Liver (tissue), 9 donors: ENCODE data around the gene EML4. TPM values are rescaled to one million over a fixed set of nuclear protein-coding genes. Genes with fewer than 3 reads are reported as not detected.

Source experiments
- DNase-seq: peaks from one replicate; pipeline ENCODE4 v3.0.0-alpha.2; 2017; ENCODE audit warnings: low spot score
- H3K27ac ChIP-seq, 2 donors: one replicate each; pipeline ENCODE4 v1.7.0; 2013; ENCODE audit warnings: inconsistent platforms in 2 of 2, low read length in 2 of 2, control low read depth in 1 of 2, low read depth in 1 of 2, mild to moderate bottlenecking in 1 of 2
- H3K27me3 ChIP-seq, 4 donors: one replicate each; pipeline versions ENCODE4 v1.6.1 to v1.7.0; 2013; ENCODE audit warnings: low read length in 3 of 4, inconsistent platforms in 1 of 4, mild to moderate bottlenecking in 1 of 4, moderate library complexity in 1 of 4; ENCODE audit not compliant: control insufficient read depth in 4 of 4, insufficient read depth in 4 of 4
- H3K36me3 ChIP-seq, 4 donors: one replicate each; pipeline versions ENCODE4 v1.6.1 to v1.7.0; 2013; ENCODE audit warnings: low read length in 3 of 4, mild to moderate bottlenecking in 3 of 4, low read depth in 1 of 4, moderate library complexity in 1 of 4; ENCODE audit not compliant: control insufficient read depth in 4 of 4, insufficient read depth in 3 of 4
- H3K4me1 ChIP-seq, 4 donors: one replicate each; pipeline versions ENCODE4 v1.6.1 to v1.7.0; 2013; ENCODE audit warnings: low read length in 3 of 4, mild to moderate bottlenecking in 3 of 4, moderate library complexity in 1 of 4; ENCODE audit not compliant: control insufficient read depth in 4 of 4, insufficient read depth in 4 of 4
- H3K4me3 ChIP-seq, 3 donors: one replicate each; pipeline versions ENCODE4 v1.6.1 to v1.7.0; 2013; ENCODE audit warnings: low read length in 3 of 3, control low read depth in 1 of 3, low read depth in 1 of 3, mild to moderate bottlenecking in 1 of 3
- H3K9ac ChIP-seq, 2 donors: one replicate each; pipeline ENCODE4 v1.7.0; 2013; ENCODE audit warnings: low read length in 2 of 2, mild to moderate bottlenecking in 2 of 2, moderate library complexity in 2 of 2, control low read depth in 1 of 2, low read depth in 1 of 2
- H3K9me3 ChIP-seq, 4 donors: one replicate each; pipeline versions ENCODE4 v1.6.1 to v1.7.0; 2013; ENCODE audit warnings: low read length in 3 of 4; ENCODE audit not compliant: control insufficient read depth in 4 of 4
- CTCF ChIP-seq: fragments of 150-350 bp; IDR thresholded peaks from 2 replicates; pipeline ENCODE4 v1.5.1; 2017; ENCODE audit warnings: improper control_type of control experiment, low read depth, low read length; ENCODE audit not compliant: missing input control
- EGR1 ChIP-seq, 2 donors: IDR thresholded peaks; 2 replicates each; pipeline ENCODE4 v1.6.1; 2016 to 2018; ENCODE audit warnings: antibody characterized with exemption in 2 of 2, low read depth in 2 of 2
- FOXA1 ChIP-seq: IDR thresholded peaks from 2 replicates; pipeline ENCODE4 v1.6.1; 2016; ENCODE audit warnings: antibody characterized with exemption
- FOXA2 ChIP-seq: IDR thresholded peaks from 2 replicates; pipeline ENCODE4 v1.6.1; 2016; ENCODE audit warnings: antibody characterized with exemption
- GABPA ChIP-seq, 2 donors: IDR thresholded peaks in 1 of 2; conservative IDR thresholded peaks in 1 of 2; 2 replicates each; pipeline ENCODE4 v1.6.1; 2016; ENCODE audit warnings: antibody characterized with exemption in 2 of 2, mild to moderate bottlenecking in 1 of 2, moderate library complexity in 1 of 2
- HNF4A ChIP-seq, 2 donors: conservative IDR thresholded peaks; 2 replicates each; pipeline ENCODE4 v1.6.1; 2016; ENCODE audit warnings: antibody characterized with exemption in 2 of 2, mild to moderate bottlenecking in 2 of 2
- HNF4G ChIP-seq: IDR thresholded peaks from 2 replicates; pipeline ENCODE4 v1.6.1; 2016; ENCODE audit warnings: antibody characterized with exemption
- JUND ChIP-seq, 2 donors: IDR thresholded peaks; 2 replicates each; pipeline ENCODE4 v1.6.1; 2016; ENCODE audit warnings: antibody characterized with exemption in 2 of 2
- NR2F2 ChIP-seq: IDR thresholded peaks from 2 replicates; pipeline ENCODE4 v1.6.1; 2016; ENCODE audit warnings: antibody characterized with exemption
- RAD21 ChIP-seq, 2 donors: IDR thresholded peaks; 2 replicates each; pipeline ENCODE4 v1.6.1; 2016; ENCODE audit warnings: antibody characterized with exemption in 2 of 2, mild to moderate bottlenecking in 2 of 2
- REST ChIP-seq: IDR thresholded peaks from 2 replicates; pipeline ENCODE4 v1.6.1; 2016; ENCODE audit warnings: antibody characterized with exemption, mild to moderate bottlenecking
- RXRA ChIP-seq, 2 donors: IDR thresholded peaks; 2 replicates each; pipeline ENCODE4 v1.6.1; 2017 to 2018; ENCODE audit warnings: antibody characterized with exemption in 2 of 2, mild to moderate bottlenecking in 1 of 2
- SP1 ChIP-seq: IDR thresholded peaks from 2 replicates; pipeline ENCODE4 v1.6.1; 2018; ENCODE audit warnings: antibody characterized with exemption, mild to moderate bottlenecking
- TAF1 ChIP-seq: conservative IDR thresholded peaks from 2 replicates; pipeline ENCODE4 v1.6.1; 2016; ENCODE audit warnings: antibody characterized with exemption, mild to moderate bottlenecking
- YY1 ChIP-seq: IDR thresholded peaks from 2 replicates; pipeline ENCODE4 v1.6.1; 2016; ENCODE audit warnings: antibody characterized with exemption, mild to moderate bottlenecking
- ZBTB33 ChIP-seq: IDR thresholded peaks from 2 replicates; pipeline ENCODE4 v1.6.1; 2016; ENCODE audit warnings: antibody characterized with exemption
- WGBS: extraction: QIAGEN DNeasy Blood & Tissue Kit; methylation state at CpG from one replicate; pipeline ENCODE4 v1.1.7; 2013; 5-methylcytosine and 5-hydroxymethylcytosine counted together
- polyA plus RNA-seq, 2 donors: library from polyadenylated mRNA; stranded (reverse) in 1 of 2; unstranded in 1 of 2; fragments of 200-250 nt in 1 of 2; fragments of >200 nt in 1 of 2; fragmentation: Nextera tagmentation in 1 of 2; extraction: Ambion mirVana in 1 of 2; gene quantifications; one replicate each; pipeline versions ENCODE4 v1.2.1 to v1.2.3, GENCODE V29; 2013 to 2015
- total RNA-seq, 2 donors: library from RNA; depleted of rRNA; stranded (reverse); fragments of >200 nt; gene quantifications; one replicate each; pipeline ENCODE4 v1.2.3, GENCODE V29; 2014
- TF ChIP-seq, protein P1 (sequence below): IDR thresholded peaks from 2 replicates; pipeline ENCODE4 v1.6.1; 2016; ENCODE audit warnings: antibody characterized with exemption
- TF ChIP-seq, protein P2 (sequence below): IDR thresholded peaks from 2 replicates; pipeline ENCODE4 v1.6.1; 2016; ENCODE audit warnings: antibody characterized with exemption
- donor health status: healthy.
- donor health status: healthy.
- donor health status: healthy.
- donor health status: healthy.
- donor health status: healthy.

Gene EML4
- total and polyA plus RNA-seq, 4 donors: 12.8 to 49.6 (median 34.8) TPM

DNA sequence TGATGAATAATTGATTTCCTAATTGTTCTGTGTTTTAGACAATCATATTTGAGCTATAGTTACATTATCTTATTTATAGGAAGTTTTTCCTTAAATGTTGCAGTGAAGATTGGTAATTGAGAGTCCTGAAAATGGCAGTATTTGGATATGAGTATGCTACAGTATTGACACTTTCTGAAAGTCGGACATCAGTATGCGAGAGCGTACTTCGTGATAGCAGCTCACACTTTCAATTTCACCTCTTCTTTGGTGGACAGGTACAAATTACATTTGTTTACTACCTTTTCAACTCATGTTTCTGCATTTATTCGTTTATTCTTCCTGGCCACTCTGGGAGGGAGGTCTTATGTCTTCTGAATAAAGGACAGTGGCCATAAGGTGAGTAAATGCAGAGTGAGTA is 38.7 kb downstream of the EML4 start:
- Histone ChIP-seq H3K36me3 (no peaks in the 10 kb centered on the region), H3K27ac (peak overlapping the region in 1 of 2 donors; percentile 55), H3K4me1 (peaks cover 0 to 5% (median 3%) of the 10 kb centered on the region in 4 donors), H3K9me3 (no peaks in the 10 kb centered on the region), H3K27me3 (no peaks in the 10 kb centered on the region), H3K4me3 (no peak overlapping the region), H3K9ac (no peak overlapping the region)
- TF ChIP-seq REST: no peak
- no peak for TF ChIP-seq FOXA1
- no peak for TF ChIP-seq NR2F2
- TF ChIP-seq RAD21 (IDR thresholded peaks at IDR 0.05): no peak
- no peak for DNase-seq
- 84% methylated on average over 5 of the region's 5 CpGs for WGBS

DNA sequence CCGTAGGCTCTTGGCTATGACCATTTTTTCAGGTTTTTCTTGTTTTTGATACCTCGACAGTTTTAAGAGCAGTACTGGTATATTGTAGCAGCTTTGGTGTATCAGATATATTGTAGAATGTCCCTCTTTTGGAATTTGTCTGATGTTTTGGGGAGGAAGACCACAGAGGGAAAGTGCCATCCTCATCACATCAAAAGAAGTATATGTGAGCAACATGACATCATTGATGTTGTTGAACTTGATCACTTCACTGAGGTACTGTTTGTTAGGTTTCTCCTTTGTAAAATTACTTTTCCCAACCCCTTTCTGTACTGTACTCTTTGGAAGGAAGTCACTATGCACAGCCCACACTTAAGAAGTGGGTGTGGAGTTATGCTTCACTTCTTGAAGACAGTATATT is 41.0 kb downstream of the EML4 start:
- whole genome bisulfite sequencing: 98% methylated on average over 2 of the region's 2 CpGs
- H3K9ac ChIP-seq: no peak overlapping the region
- H3K36me3 ChIP-seq: no peaks in the 10 kb centered on the region
- H3K4me1 ChIP-seq: peaks cover 0 to 5% (median 2%) of the 10 kb centered on the region in 4 donors
- TF ChIP-seq FOXA1: no peak
- no peak for TF ChIP-seq HNF4G
- no peak for TF ChIP-seq REST
- no peak for TF ChIP-seq EGR1 (IDR thresholded peaks at IDR 0.05; ENCODE audit: low read depth in 2 of 2)
- TF ChIP-seq, protein P1, sequence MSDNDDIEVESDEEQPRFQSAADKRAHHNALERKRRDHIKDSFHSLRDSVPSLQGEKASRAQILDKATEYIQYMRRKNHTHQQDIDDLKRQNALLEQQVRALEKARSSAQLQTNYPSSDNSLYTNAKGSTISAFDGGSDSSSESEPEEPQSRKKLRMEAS: no peak
- TF ChIP-seq NR2F2: no peak
- no peak for TF ChIP-seq FOXA2
- TF ChIP-seq TAF1: no peak
- TF ChIP-seq ZBTB33: no peak
- no peak for TF ChIP-seq RAD21 (IDR thresholded peaks at IDR 0.05)
- TF ChIP-seq RXRA (IDR thresholded peaks at IDR 0.05): no peak
- TF ChIP-seq GABPA (IDR thresholded peaks at IDR 0.05 in 1 of 2, conservative IDR thresholded peaks at IDR 0.05 in 1 of 2): no peak
- TF ChIP-seq SP1: no peak
- no peak for TF ChIP-seq YY1
- TF ChIP-seq CTCF: no peak
- TF ChIP-seq, protein P2, sequence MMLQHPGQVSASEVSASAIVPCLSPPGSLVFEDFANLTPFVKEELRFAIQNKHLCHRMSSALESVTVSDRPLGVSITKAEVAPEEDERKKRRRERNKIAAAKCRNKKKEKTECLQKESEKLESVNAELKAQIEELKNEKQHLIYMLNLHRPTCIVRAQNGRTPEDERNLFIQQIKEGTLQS: no peak
- no peak for TF ChIP-seq JUND (IDR thresholded peaks at IDR 0.05)
- TF ChIP-seq HNF4A (conservative IDR thresholded peaks at IDR 0.05): no peak
- no peak overlapping the region for H3K27ac ChIP-seq
- no peaks in the 10 kb centered on the region for H3K9me3 ChIP-seq
- DNase-seq: no peak
- H3K27me3 ChIP-seq: no peaks in the 10 kb centered on the region
- H3K4me3 ChIP-seq: no peak overlapping the region
